ES-I3 (cell line): Measurements from ENCODE around the gene BANK1.
A peak's percentile ranks its signal among the peaks of the same experiment; 100 is the strongest.

Source experiments
- H3K36me3 ChIP-seq: 2 replicates; pipeline ENCODE4 v1.6.1; 2013; ENCODE audit warnings: mild to moderate bottlenecking, low read length, control low read depth, moderate library complexity; ENCODE audit not compliant: insufficient read depth
- H3K4me1 ChIP-seq: 2 replicates; pipeline ENCODE4 v1.6.1; 2013; ENCODE audit warnings: mild to moderate bottlenecking, control low read depth, low read length; ENCODE audit not compliant: insufficient read depth
- H3K9ac ChIP-seq: 2 replicates; pipeline ENCODE4 v1.6.1; 2013; ENCODE audit warnings: low read depth, mild to moderate bottlenecking, low read length, moderate library complexity
- H3K9me3 ChIP-seq: 2 replicates; pipeline ENCODE4 v1.6.1; 2013; ENCODE audit warnings: mild to moderate bottlenecking, low read length, moderate library complexity; ENCODE audit not compliant: control insufficient read depth, insufficient read depth

Gene BANK1

DNA sequence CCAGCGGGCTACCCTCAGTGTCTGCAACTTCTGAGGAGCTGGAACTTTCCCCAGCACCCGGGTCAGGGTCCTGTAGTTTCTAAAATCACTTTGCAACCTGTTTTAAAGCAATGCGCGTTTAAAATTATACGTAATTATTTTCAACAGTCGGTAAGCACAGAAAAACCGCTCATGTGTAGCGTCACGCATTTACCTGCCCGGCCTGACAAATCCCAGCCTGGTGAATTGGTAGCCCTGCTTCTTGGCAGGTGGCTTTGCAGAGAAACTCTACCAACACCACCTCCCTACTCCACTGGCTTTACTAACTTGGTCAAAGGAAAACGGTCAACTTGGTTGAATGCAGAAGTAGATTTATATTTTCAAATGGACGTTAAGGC lies 640 bp downstream of the BANK1 start:
- Histone ChIP-seq H3K4me1 (peaks cover 11% of the 10 kb centered on the region), H3K9ac (peak overlapping the region; percentile 54), H3K36me3 (no peaks in the 10 kb centered on the region), H3K9me3 (no peaks in the 10 kb centered on the region; the same call in 1 of the 2 replicates)

GRCh38 chr4:101792056-101792590 lies 1.6 kb downstream of the BANK1 start:
- no peaks in the 10 kb centered on the region; the same call in 1 of the 2 replicates for H3K9me3 ChIP-seq
- peaks cover 11% of the 10 kb centered on the region for H3K4me1 ChIP-seq
- H3K9ac ChIP-seq: no peak overlapping the region
- H3K36me3 ChIP-seq: no peaks in the 10 kb centered on the region

GRCh38 chr4:101793397-101793796 lies 2.9 kb downstream of the BANK1 start:
- peaks cover 6% of the 10 kb centered on the region for H3K4me1 ChIP-seq
- H3K9me3 ChIP-seq: no peaks in the 10 kb centered on the region
- no peak overlapping the region for H3K9ac ChIP-seq
- H3K36me3 ChIP-seq: no peaks in the 10 kb centered on the region

DNA sequence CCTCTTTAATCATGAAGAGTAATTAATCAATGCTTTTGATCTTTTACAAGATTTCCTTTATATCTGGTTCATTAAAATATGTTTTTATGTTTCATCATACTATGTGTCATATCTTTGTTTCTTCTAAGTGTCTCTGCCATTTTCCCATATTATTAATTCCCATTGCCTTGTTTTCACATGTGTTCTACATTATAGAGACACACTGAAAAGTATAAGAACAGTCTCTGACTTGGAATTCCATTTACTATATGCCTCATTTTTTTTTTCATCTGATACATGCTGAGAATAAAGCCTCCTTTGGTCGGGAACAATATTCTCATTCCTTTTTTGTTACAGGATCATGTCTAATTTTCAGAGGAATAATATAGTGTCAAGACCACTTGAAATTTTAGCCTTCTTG lies 4.3 kb downstream of the BANK1 start:
- H3K4me1 ChIP-seq: peaks cover 6% of the 10 kb centered on the region
- H3K9me3 ChIP-seq: no peaks in the 10 kb centered on the region
- H3K36me3 ChIP-seq: no peaks in the 10 kb centered on the region
- H3K9ac ChIP-seq: no peak overlapping the region

- no peak overlapping the region for H3K9ac ChIP-seq
- H3K36me3 ChIP-seq: no peaks in the 10 kb centered on the region
- H3K9me3 ChIP-seq: no peaks in the 10 kb centered on the region
- no peaks in the 10 kb centered on the region; the same call in 1 of the 2 replicates for H3K4me1 ChIP-seq
Observed at GRCh38 chr4:101795704-101796103, 5.2 kb downstream of the BANK1 start.

GRCh38 chr4:101801958-101802357 lies 11.4 kb downstream of the BANK1 start:
- no peak overlapping the region for H3K9ac ChIP-seq
- H3K36me3 ChIP-seq: no peaks in the 10 kb centered on the region
- H3K9me3 ChIP-seq: no peaks in the 10 kb centered on the region; the same call in 1 of the 2 replicates
- H3K4me1 ChIP-seq: no peaks in the 10 kb centered on the region

GRCh38 chr4:101806914-101807313 lies 16.4 kb downstream of the BANK1 start:
- Histone ChIP-seq H3K9me3 (no peaks in the 10 kb centered on the region; the same call in 1 of the 2 replicates), H3K9ac (no peak overlapping the region), H3K36me3 (no peaks in the 10 kb centered on the region), H3K4me1 (no peaks in the 10 kb centered on the region)

GRCh38 chr4:101807351-101807750 lies 16.8 kb downstream of the BANK1 start:
- no peak overlapping the region for H3K9ac ChIP-seq
- no peaks in the 10 kb centered on the region for H3K4me1 ChIP-seq
- H3K36me3 ChIP-seq: no peaks in the 10 kb centered on the region

GRCh38 chr4:101813604-101814003 lies 23.1 kb downstream of the BANK1 start:
- no peak overlapping the region for H3K9ac ChIP-seq
- H3K9me3 ChIP-seq: no peaks in the 10 kb centered on the region
- H3K4me1 ChIP-seq: no peaks in the 10 kb centered on the region

More at GRCh38 chr4:101807351-101807750, 16.8 kb downstream of the BANK1 start:
- no peaks in the 10 kb centered on the region; the same call in 1 of the 2 replicates for H3K9me3 ChIP-seq

GRCh38 chr4:101818362-101818761 lies 27.8 kb downstream of the BANK1 start:
- H3K9me3 ChIP-seq: no peaks in the 10 kb centered on the region
- no peaks in the 10 kb centered on the region for H3K36me3 ChIP-seq
- no peaks in the 10 kb centered on the region for H3K4me1 ChIP-seq
- no peak overlapping the region for H3K9ac ChIP-seq

More at GRCh38 chr4:101813604-101814003, 23.1 kb downstream of the BANK1 start:
- no peaks in the 10 kb centered on the region for H3K36me3 ChIP-seq

DNA sequence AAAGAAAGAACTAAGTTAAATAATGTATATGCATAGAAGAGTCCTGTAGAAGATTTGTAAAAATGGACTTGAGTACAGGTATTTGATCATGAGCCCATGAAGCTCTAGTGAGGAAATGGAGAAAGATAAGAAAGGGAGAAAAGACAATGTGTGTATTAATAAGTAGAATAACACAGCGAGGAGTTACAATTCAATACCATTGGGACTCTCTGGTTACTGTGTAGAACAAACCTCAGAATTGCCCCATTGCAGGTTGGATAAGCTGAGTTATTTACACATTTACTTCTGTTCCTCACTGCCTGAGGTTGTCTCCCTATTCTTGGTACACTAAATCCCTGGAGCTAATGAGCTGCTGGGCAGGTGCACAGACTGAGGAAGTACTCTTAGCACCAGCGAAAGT lies 33.3 kb downstream of the BANK1 start:
- H3K9ac ChIP-seq: no peak overlapping the region
- H3K4me1 ChIP-seq: no peaks in the 10 kb centered on the region
- no peaks in the 10 kb centered on the region for H3K36me3 ChIP-seq
- H3K9me3 ChIP-seq: no peaks in the 10 kb centered on the region

DNA sequence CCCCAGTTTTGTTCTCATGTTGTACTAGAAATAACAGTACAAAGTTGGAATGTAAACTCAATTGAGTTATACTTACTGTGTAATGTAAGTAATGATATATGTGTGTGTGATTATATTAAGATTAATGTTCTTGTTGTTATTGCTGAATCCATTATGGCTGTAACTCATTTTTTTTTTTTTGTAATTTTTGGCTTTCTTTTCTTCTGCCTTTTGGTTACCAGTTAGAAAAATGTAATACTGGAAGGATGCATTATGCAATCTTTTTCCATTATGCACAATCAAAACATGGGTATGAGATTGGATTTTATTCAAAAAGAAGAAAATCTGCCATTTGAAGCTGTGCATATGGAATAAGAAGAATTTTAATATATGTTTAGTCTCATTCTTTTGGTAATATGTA lies 34.0 kb downstream of the BANK1 start:
- Histone ChIP-seq H3K36me3 (no peaks in the 10 kb centered on the region), H3K9ac (no peak overlapping the region), H3K9me3 (no peaks in the 10 kb centered on the region), H3K4me1 (no peaks in the 10 kb centered on the region)

- Histone ChIP-seq H3K9me3 (no peaks in the 10 kb centered on the region), H3K9ac (no peak overlapping the region)
Observed at GRCh38 chr4:101825953-101826352, 35.4 kb downstream of the BANK1 start.

DNA sequence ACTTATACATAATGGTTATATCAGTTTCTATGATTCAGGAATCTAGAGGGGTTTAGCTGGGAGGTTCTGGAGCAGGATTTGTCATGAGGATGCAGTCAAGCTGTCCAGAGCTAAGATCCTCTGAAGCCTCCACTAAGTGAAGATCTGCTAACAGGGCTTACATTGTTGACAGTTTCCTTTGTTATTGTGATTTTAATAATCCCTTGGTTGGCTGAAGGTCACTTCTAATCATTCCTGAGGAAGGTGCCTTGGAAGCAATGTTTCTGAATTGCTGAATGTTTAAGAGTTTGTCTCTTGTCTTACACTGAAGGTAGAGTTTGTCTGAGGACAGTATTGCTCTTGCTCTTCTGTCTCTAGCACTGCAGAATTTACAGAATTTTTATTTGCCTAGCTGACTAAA lies 41.3 kb downstream of the BANK1 start:
- no peak overlapping the region for H3K9ac ChIP-seq
- H3K36me3 ChIP-seq: no peaks in the 10 kb centered on the region
- H3K4me1 ChIP-seq: peaks cover 3% of the 10 kb centered on the region; the same call in 1 of the 2 replicates
- no peaks in the 10 kb centered on the region for H3K9me3 ChIP-seq

More at GRCh38 chr4:101825953-101826352, 35.4 kb downstream of the BANK1 start:
- no peaks in the 10 kb centered on the region for H3K4me1 ChIP-seq
- no peaks in the 10 kb centered on the region for H3K36me3 ChIP-seq

DNA sequence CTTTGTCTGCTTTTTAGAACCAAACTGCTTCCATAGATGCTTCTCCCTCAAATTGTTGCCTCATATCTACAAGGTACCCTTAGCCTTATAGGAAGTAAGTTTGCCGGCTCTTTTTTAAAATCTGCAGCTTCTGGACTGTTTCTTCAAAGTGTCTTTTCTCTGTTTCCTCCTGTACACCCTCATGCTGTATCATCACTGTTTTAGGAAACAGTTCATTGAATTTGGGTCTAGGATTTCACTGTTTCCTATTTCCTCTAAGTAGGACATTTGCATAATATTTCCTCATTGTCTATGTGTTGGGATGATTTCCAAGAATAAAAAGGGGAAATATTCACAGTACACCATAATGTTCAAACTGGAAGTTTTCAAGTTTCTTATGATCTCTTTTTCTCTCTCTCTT lies 43.0 kb downstream of the BANK1 start:
- Histone ChIP-seq H3K9me3 (no peaks in the 10 kb centered on the region), H3K9ac (no peak overlapping the region), H3K36me3 (no peaks in the 10 kb centered on the region), H3K4me1 (peaks cover 3% of the 10 kb centered on the region; the same call in 1 of the 2 replicates)
